Neural progenitor cell (in vitro differentiated cells): ENCODE results near the gene FGD3.

Source experiments
- CTCF ChIP-seq: fragments of 200-600 bp; sonication (generic); IDR thresholded peaks from 2 replicates; pipeline ENCODE4 v1.5.1; 2017; ENCODE audit warnings: antibody characterized with exemption, mild to moderate bottlenecking
- EZH2 ChIP-seq: fragments of 200-600 bp; sonication (generic); IDR thresholded peaks from 2 replicates; pipeline ENCODE4 v1.6.1; 2017; ENCODE audit warnings: antibody characterized with exemption, mild to moderate bottlenecking, moderate library complexity
- EZH2phosphoT487 ChIP-seq: fragments of 200-600 bp; sonication (generic); IDR thresholded peaks from 2 replicates; pipeline ENCODE4 v1.6.1; 2017; ENCODE audit warnings: antibody characterized with exemption

DNA sequence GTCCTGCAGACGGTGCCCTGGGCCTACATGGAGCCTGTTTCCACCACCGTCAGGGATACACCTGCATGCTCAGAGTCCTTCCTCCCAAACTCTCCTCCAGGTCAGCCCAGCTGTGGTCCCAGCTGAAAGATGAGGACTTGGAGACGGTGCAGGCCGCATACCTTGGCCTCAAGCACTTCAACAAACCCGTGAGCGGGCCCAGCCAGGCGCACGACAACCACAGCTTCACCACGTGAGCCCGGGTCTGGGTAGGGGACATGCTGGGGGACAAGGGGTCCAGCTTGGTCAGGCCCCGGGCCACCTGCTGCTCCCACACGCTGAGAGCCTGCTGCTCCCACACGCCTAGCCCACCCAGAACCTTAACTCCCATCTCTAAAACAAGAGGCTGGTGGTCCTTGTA is 132.0 kb downstream of the FGD3 start:
- TF ChIP-seq EZH2 (no peak), CTCF (no peak), EZH2phosphoT487 (no peak)
